ENCODE results near the gene IGSF5.

DNA sequence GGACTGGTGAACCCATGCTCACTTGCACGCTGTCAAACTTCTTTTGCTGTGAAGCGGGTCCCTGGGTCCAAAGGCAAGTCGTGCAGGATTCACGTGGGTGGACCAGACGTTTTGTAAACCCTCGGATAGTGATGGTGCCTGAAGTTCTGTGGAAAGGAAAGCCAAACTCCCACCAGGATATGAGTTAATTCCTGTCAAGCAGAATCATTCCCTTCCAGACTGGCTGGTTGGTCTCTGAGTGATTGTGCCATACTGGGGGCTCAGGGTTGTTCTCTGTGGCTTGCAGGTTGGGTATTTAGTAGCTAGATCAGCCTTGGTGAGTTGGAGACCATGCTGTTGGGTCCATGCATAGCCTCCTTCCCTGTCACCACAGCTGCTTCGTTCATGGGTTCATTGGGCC, 32.7 kb upstream of the IGSF5 start:
- no peak for TF ChIP-seq REST (IDR thresholded peaks at IDR 0.05; ENCODE audit: low read depth, low read length)
- TF ChIP-seq ATF3 (IDR thresholded peaks at IDR 0.05; ENCODE audit: borderline replicate concordance, extremely low read depth, low read depth, low read length) = no peak
- no peak for TF ChIP-seq ZSCAN29 (IDR thresholded peaks at IDR 0.05)
- TF ChIP-seq POLR2AphosphoS5 (IDR thresholded peaks at IDR 0.05; ENCODE audit: low read length) = no peak

All from GM12878 (cell line).